Heart left ventricle (tissue), 16 donors: ENCODE measurements around the gene SCFD2. TPM values are rescaled to one million over a fixed set of nuclear protein-coding genes. Genes with fewer than 3 reads are reported as not detected.
A peak's percentile ranks its signal among the peaks of the same experiment; 100 is the strongest.

ENCODE experiments used
- ATAC-seq, 4 donors: fragments of 200-7000 bp; cut with Tn5 transposase; one replicate each; pipeline ENCODE4 v1.9.1; 2020 to 2022; ENCODE audit warnings: moderate library complexity in 4 of 4, mild to moderate bottlenecking in 3 of 4, moderate number of reproducible peaks in 1 of 4
- DNase-seq, 5 donors: peaks; one replicate each; pipeline ENCODE4 v3.0.0-alpha.2; 2020
- H3K27ac ChIP-seq, 12 donors: fragments of 200-600 bp; sonication (generic) in 4 of 12; one replicate each; pipeline versions ENCODE4 v1.5.0 to v1.8.0; 2016 to 2022; ENCODE audit warnings: mild to moderate bottlenecking in 2 of 12
- H3K27me3 ChIP-seq, 9 donors: fragments of 200-600 bp; sonication (generic) in 2 of 9; one replicate each; pipeline versions ENCODE4 v1.5.1 to v1.8.0; 2016 to 2022; ENCODE audit warnings: mild to moderate bottlenecking in 3 of 9
- H3K36me3 ChIP-seq, 9 donors: fragments of 200-600 bp; sonication (generic) in 2 of 9; one replicate each; pipeline versions ENCODE4 v1.5.0 to v1.8.0; 2018 to 2022; ENCODE audit warnings: mild to moderate bottlenecking in 2 of 9
- H3K4me1 ChIP-seq, 12 donors: fragments of 200-600 bp; sonication (generic) in 4 of 12; one replicate each; pipeline versions ENCODE4 v1.5.0 to v1.8.0; 2016 to 2022; ENCODE audit warnings: mild to moderate bottlenecking in 3 of 12
- H3K4me3 ChIP-seq, 12 donors: fragments of 200-600 bp; sonication (generic) in 4 of 12; one replicate each; pipeline versions ENCODE4 v1.5.0 to v1.8.0; 2017 to 2022; ENCODE audit warnings: mild to moderate bottlenecking in 9 of 12, moderate library complexity in 4 of 12
- H3K9me3 ChIP-seq, 12 donors: fragments of 200-600 bp; sonication (generic) in 4 of 12; one replicate each; pipeline versions ENCODE4 v1.5.0 to v1.8.0; 2016 to 2022; ENCODE audit warnings: mild to moderate bottlenecking in 1 of 12
- POLR2A ChIP-seq, 2 donors: fragments of 450-650 bp; IDR thresholded peaks; one replicate each; pipeline ENCODE4 v1.6.1; 2017; ENCODE audit warnings: antibody characterized with exemption in 2 of 2, mild to moderate bottlenecking in 2 of 2, moderate library complexity in 2 of 2
- WGBS, 4 donors: extraction: QIAGEN DNeasy Blood & Tissue Kit in 2 of 4; methylation state at CpG; one replicate each; pipeline versions ENCODE4 v1.1.5 to v1.1.7; 2013 to 2018; 5-methylcytosine and 5-hydroxymethylcytosine counted together
- intact Hi-C, 10 donors: fragments of 100-400 bp; cut with DNase I; formaldehyde crosslinking; loops; one replicate each; pipeline versions ENCODE4 v1.11.1 to v1.14.2; 2022
- polyA plus RNA-seq, 2 donors: library from polyadenylated mRNA; stranded (reverse); fragments of 200-250 nt; gene quantifications; one replicate each; pipeline ENCODE4 v1.2.3, GENCODE V29; 2013
- total RNA-seq, 9 donors: library from RNA; depleted of rRNA in 2 of 9; stranded (reverse); fragments of >200 nt in 2 of 9; fragmentation: NEBNext Ultra II Directional in 3 of 9; extraction: Animal tissue kit (Norgen Biotek cat#: 25700) in 3 of 9; gene quantifications; one replicate each; pipeline versions ENCODE4 v1.1.0 to v1.2.4, GENCODE V29; 2016 to 2023
- TF ChIP-seq, protein P1 (sequence below), 12 donors: fragments of 200-600 bp; sonication (generic) in 4 of 12; IDR thresholded peaks; one replicate each; pipeline versions ENCODE4 v1.5.0 to v1.8.0; 2018 to 2022; ENCODE audit warnings: antibody characterized with exemption in 12 of 12, mild to moderate bottlenecking in 5 of 12
- donor health status: ischemic (EF 13 %, LVEDD 7.1; RV severe dilation, severe dysfunction).
- donor health status: healthy with polysubstance abuse.
- donor health status: DM: no; HTN: yes; CAD: no.
- donor health status: DM: no; HTN: no; CAD: no.
- donor health status: ischemic (EF 25% LVEDD 6.9; RV normal size, moderate dysfunction).
- donor health status: ischemic (EF 25% LVEDD 5.7; RV mildly dilated, moderate dysfunction).
- donor health status: healthy.
- donor health status: DM: yes; HTN: yes; CAD: no.
- donor health status: ischemic (EF 35%, LVEDD 5.7; RV mildly dilated, moderate dysfunction).
- donor health status: nonischemic (EF 11% LVEDD 7.7; RV severe dilation, severe dysfunction).
- donor health status: DM: yes; HTN: yes; CAD: no.
- donor health status: PGD.
- donor health status: ischemic (EF 29% LVEDD 5.4; RV normal size, mild dysfunction).
- donor health status: nonischemic (EF 23%, LVEDD 6.1; RV moderate dilation, normal function).

The SCFD2 gene
- total and polyA plus RNA-seq, 11 donors: 3.7 to 14.0 (median 9.8) TPM

DNA sequence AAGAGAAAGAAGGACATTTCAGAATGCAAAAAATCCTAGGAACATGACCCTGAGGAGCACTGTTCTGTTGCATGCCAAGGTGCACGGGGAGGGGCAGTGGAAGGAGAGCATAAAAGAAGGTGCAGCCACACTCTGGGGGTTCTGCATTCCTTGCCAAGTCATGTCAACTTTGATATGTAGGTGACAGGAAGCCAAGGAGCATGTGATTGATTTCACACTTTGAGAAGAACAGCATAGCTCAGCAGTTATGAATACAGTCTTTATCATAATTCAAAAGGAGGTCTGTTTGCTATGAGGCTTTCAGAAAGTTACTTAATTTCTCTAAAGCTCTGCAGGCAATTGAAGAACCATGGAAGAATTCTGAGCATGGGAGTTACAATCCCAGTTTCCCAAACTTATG, 50.6 kb downstream of the SCFD2 start:
- intact Hi-C loops: loop anchor here in 1 of 10 donors (10.0 kb wide), 1 partner anchor 300 kb away; no protein-coding TSS in a partner anchor
- ATAC-seq (no peak), DNase-seq (no peak)
- H3K9me3 ChIP-seq: no peaks in the 10 kb centered on the region
- no peak overlapping the region for H3K27ac ChIP-seq
- no peaks in the 10 kb centered on the region for H3K4me1 ChIP-seq
- peaks cover 0 to 4% (median 0%) of the 10 kb centered on the region in 9 donors for H3K36me3 ChIP-seq
- no peaks in the 10 kb centered on the region for H3K27me3 ChIP-seq
- TF ChIP-seq, protein P1, sequence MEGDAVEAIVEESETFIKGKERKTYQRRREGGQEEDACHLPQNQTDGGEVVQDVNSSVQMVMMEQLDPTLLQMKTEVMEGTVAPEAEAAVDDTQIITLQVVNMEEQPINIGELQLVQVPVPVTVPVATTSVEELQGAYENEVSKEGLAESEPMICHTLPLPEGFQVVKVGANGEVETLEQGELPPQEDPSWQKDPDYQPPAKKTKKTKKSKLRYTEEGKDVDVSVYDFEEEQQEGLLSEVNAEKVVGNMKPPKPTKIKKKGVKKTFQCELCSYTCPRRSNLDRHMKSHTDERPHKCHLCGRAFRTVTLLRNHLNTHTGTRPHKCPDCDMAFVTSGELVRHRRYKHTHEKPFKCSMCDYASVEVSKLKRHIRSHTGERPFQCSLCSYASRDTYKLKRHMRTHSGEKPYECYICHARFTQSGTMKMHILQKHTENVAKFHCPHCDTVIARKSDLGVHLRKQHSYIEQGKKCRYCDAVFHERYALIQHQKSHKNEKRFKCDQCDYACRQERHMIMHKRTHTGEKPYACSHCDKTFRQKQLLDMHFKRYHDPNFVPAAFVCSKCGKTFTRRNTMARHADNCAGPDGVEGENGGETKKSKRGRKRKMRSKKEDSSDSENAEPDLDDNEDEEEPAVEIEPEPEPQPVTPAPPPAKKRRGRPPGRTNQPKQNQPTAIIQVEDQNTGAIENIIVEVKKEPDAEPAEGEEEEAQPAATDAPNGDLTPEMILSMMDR (IDR thresholded peaks at IDR 0.05): no peak
- no peak for TF ChIP-seq POLR2A (IDR thresholded peaks at IDR 0.05)
- 67 to 93% (median 77%) methylated on average over 1 of the region's 1 CpG for WGBS, 4 donors
- H3K4me3 ChIP-seq: no peak overlapping the region

DNA sequence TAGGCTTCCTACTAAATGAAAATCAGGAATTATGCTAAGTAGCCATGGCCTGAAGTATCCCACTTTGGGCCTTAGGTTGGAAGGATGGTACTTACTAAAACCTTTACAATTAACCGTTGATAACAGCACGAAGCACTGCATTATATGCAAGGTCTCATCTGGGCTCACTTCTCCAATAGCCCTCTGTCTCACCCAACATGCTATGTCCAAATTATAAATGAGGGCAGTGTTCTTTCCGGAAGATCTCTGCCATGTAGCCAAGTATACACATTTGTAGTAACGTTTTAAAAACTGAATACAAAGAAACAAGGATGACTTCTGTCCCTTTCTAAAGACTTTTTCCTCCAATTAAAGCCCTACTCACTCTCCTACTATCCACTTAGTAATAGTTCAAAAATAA, 51.6 kb downstream of the SCFD2 start:
- no peak for ATAC-seq
- 86 to 91% (median 87%) methylated on average over 4 of the region's 4 CpGs for WGBS, 4 donors
- no peak overlapping the region for H3K27ac ChIP-seq

DNA sequence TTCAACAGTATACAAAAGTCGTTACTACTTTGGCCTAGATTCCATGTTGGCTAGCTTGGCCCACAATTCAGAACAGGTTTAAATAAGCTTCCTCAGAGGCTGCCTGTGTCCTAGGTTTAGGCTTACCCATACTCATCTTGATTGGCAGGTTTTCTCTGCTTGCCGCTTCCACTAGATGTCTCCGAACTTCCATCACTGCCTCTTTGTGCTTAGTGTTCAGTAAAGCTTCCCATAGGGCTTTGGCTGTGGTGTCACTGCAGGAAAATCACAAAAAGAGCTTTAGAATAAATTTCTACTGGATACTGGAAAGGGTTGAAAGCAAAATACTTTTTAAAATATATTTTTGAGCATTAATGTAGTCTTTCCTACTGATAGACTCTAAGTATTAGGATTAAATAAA, 52.4 kb downstream of the SCFD2 start:
- Histone ChIP-seq H3K4me3 (no peak overlapping the region), H3K27me3 (no peaks in the 10 kb centered on the region), H3K36me3 (peaks cover 0 to 4% (median 0%) of the 10 kb centered on the region in 9 donors), H3K27ac (no peak overlapping the region), H3K9me3 (no peaks in the 10 kb centered on the region), H3K4me1 (no peaks in the 10 kb centered on the region)
- ATAC-seq (no peak), DNase-seq (no peak)
- intact Hi-C loops: loop anchor here in 1 of 10 donors (10.0 kb wide), 1 partner anchor 299 kb away; no protein-coding TSS in a partner anchor
- 84 to 94% (median 88%) methylated on average over 3 of the region's 3 CpGs for WGBS, 4 donors
- TF ChIP-seq, protein P1 (IDR thresholded peaks at IDR 0.05): peak in 3 of 12 donors; percentile 13 to 23 (median 14)
- no peak for TF ChIP-seq POLR2A (IDR thresholded peaks at IDR 0.05)

More for the DNA sequence above, 51.6 kb downstream of the SCFD2 start:
- Histone ChIP-seq H3K9me3 (no peaks in the 10 kb centered on the region), H3K27me3 (no peaks in the 10 kb centered on the region), H3K36me3 (peaks cover 0 to 4% (median 0%) of the 10 kb centered on the region in 9 donors), H3K4me3 (no peak overlapping the region), H3K4me1 (no peaks in the 10 kb centered on the region)
- intact Hi-C loops: loop anchor here in 1 of 10 donors (10.0 kb wide), 1 partner anchor 299 kb away; no protein-coding TSS in a partner anchor
- DNase-seq: no peak
- TF ChIP-seq POLR2A (IDR thresholded peaks at IDR 0.05): no peak
- TF ChIP-seq, protein P1 (IDR thresholded peaks at IDR 0.05): no peak

DNA sequence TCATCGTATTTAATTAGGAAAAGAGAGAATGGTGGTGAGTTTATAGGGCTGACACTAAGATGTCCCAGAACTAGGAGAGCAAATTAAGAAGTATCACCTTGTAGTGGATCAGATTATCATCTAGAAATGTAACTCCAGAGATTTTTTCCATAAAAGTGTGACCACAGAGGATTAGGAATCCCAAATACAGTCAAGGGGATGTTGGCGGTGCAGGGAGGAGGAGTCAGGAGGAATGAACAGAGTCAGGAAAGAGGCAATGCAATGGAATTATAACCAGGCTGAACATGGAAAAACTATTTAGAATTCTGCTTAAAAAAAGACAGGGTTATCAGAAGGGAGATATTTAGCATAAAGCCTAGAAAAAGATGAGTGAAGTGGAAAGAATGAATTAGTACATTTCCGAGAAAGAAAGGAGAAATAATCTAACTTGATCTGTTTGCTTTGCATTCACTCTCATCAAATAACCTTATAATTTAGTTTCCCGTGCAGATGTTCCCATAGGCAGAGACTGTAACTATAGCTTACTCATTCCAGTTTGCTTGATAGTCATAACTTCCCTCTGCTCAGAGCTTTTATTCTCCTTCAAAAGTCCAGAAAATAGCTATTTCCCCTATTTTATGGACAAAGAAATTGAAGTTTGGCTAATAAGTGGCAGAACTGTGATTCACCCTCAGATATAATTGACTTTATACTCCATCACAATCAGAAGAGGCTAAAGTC, 56.4 kb downstream of the SCFD2 start:
- Histone ChIP-seq H3K4me3 (no peak overlapping the region), H3K27me3 (no peaks in the 10 kb centered on the region), H3K27ac (no peak overlapping the region), H3K36me3 (peaks cover 0 to 4% (median 0%) of the 10 kb centered on the region in 9 donors), H3K9me3 (no peaks in the 10 kb centered on the region), H3K4me1 (peaks cover 0 to 6% (median 0%) of the 10 kb centered on the region in 12 donors)
- DNase-seq (no peak), ATAC-seq (no peak)
- TF ChIP-seq POLR2A (IDR thresholded peaks at IDR 0.05): no peak
- TF ChIP-seq, protein P1 (IDR thresholded peaks at IDR 0.05): no peak
- 89 to 98% (median 93%) methylated on average over 4 of the region's 4 CpGs for WGBS, 4 donors
- intact Hi-C loops: loop anchor here in 1 of 10 donors (10.0 kb wide), 1 partner anchor 295 kb away; no protein-coding TSS in a partner anchor
